ENCODE results near the gene FGFR2.

DNA sequence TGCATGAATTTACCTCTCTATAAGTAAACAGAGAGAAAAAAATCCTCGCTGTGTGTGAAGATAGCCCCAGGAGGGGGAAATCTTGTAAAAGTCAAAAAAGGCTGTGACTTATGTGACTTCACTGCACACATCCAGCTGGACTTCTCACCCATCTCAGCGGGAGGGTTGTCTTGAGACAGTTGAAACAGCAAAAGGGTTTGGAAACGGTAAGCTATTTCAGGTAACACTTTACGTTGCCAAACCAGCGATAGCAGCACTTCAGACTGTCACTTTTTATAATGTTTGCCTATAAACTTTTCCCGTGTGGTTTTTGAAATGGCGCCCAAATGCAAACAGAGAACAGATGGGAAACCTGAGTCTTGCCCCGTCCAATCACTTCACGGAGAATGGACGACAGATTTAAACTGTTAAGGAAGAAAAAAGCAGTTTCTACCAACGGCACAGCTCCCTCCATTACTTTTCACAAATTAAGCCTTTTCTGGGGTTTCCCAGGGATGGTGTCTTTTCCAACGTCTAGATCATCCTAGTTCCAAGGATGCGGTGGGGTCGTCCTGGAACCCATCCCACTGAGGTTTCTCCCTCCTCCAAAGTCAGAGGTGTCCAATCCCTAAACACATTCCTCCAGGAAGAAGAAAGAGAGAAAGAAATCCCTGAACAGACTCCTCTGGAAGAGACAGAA is 25.2 kb downstream of the FGFR2 start:
- TF ChIP-seq FOXM1 (IDR thresholded peaks at IDR 0.05; ENCODE audit: low read depth) (no peak), POLR2AphosphoS5 (IDR thresholded peaks at IDR 0.05; ENCODE audit: low read depth, low read length) (no peak), MXI1 (IDR thresholded peaks at IDR 0.05; ENCODE audit: low read depth, low read length) (no peak), NRF1 (IDR thresholded peaks at IDR 0.05; ENCODE audit: low read depth, low read length) (no peak), SMC3 (IDR thresholded peaks at IDR 0.05; ENCODE audit: low read depth, low read length) (no peak), RAD21 (IDR thresholded peaks at IDR 0.05; ENCODE audit: low read length) (no peak), YY1 (IDR thresholded peaks at IDR 0.05; ENCODE audit: low read depth) (no peak), SIN3A (IDR thresholded peaks at IDR 0.05; ENCODE audit: borderline replicate concordance, low read depth, low read length) (no peak), RXRA (IDR thresholded peaks at IDR 0.05; ENCODE audit: borderline replicate concordance, low read depth) (no peak)
- TF ChIP-seq, protein P1, sequence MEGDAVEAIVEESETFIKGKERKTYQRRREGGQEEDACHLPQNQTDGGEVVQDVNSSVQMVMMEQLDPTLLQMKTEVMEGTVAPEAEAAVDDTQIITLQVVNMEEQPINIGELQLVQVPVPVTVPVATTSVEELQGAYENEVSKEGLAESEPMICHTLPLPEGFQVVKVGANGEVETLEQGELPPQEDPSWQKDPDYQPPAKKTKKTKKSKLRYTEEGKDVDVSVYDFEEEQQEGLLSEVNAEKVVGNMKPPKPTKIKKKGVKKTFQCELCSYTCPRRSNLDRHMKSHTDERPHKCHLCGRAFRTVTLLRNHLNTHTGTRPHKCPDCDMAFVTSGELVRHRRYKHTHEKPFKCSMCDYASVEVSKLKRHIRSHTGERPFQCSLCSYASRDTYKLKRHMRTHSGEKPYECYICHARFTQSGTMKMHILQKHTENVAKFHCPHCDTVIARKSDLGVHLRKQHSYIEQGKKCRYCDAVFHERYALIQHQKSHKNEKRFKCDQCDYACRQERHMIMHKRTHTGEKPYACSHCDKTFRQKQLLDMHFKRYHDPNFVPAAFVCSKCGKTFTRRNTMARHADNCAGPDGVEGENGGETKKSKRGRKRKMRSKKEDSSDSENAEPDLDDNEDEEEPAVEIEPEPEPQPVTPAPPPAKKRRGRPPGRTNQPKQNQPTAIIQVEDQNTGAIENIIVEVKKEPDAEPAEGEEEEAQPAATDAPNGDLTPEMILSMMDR (IDR thresholded peaks at IDR 0.05): no peak

Measured in SK-N-SH (cell line).